GM18499 (cell line): ENCODE data around the gene SMYD2.

Source experiments
- ATAC-seq: cut with Tn5 transposase; IDR thresholded peaks from one replicate; pipeline ENCODE4 v1.9.1; 2021; ENCODE audit warnings: moderate number of reproducible peaks; ENCODE audit not compliant: insufficient read depth, unreplicated experiment

Gene SMYD2

DNA sequence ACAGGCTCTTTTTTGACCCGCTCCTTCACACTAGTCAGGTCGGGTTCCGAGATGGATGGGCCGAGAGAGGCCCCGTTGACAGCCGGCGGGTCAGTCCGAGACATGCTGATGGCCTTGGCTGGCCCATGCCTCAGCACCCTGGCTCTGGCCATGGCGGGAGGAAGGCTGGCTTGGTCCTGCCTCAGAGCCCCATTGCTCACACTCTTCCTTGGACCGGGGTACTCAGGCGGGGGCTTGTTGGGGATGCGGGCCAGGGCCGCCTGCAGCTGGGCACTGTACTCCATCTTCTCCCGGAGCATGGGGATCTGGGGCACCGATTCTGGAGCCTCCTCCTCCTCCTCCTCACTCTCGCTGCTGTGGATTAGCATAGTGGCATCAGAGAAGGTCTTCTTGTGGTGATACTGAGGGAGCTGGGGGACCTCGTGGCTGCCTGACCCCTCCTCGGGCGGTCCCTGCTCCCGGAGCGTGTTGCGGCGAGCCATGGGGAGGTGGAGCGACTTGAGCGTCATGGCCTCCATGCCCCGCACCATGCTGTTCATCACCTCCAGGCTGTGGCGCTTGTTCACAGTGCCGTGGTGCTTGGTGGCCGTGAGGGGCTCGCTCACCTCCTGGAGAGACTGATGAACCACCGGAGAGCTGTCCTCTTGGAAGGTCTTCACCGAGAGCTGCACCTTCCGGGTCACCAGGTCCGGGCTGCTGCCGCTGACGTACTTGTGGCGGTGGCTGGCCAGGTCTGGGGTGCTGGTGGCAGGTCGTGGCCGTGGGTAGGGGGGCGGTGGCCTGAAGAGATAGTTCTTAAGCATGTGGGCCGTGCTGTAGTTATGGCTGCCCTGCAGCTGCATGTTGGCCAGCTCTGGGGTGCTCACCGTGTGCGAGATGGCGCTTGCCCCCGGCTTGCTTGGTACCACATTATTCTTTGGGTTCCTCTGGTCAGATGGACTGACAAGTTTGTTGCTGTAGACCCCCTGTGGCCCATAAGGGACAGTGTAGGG, 102.7 kb downstream of the SMYD2 start:
- ATAC-seq: no peak

DNA sequence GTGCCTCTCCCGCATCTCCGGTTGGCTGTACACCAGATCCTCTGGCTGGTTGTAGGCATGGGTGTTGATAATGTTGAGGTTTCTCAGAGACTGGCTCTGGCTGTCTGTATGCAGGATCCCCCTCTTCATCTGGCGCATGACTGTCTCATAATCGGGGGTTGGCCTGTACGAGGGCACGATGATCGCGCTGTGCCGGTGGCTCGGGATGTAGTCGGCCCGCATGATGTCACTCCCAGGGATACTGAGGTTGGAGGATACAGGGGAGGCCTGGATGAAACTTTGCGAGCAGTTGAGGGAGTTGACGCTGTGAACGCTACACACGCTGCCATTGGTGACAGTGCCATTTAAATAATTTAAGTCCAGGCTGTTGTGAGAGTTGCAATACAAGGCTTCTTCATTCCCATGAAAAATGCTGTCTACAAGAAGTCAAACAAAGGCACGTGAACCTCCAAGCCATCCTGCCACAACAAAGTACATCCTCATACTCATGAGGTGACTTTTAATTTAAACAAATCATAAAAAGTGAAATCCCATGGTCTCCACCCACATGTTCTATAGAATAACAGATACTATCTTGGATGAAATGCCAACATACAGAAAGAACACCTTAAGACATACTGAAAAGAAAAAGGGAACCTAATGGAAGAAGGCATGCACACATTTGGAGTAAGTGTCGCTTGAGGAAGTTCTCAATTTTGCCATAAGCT, 103.6 kb downstream of the SMYD2 start:
- no peak for ATAC-seq

DNA sequence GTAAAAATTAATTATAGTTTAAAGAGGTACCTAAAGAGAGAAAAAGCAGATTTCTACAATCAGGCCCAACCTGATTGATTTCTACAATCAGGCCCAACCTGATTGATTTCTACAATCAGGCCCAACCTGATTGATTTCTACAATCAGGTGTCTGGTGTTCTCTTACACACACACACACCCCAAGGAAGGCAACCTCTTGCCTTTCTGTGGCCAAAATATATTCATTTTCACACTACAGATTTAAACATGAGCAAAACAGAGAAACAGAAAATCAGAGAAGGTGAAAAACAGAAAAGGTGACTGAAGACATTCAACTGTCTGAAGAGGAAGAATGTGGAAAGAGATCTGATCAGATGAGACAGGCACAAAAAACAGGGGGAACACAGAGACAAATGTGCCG, 104.5 kb downstream of the SMYD2 start:
- ATAC-seq: no peak

DNA sequence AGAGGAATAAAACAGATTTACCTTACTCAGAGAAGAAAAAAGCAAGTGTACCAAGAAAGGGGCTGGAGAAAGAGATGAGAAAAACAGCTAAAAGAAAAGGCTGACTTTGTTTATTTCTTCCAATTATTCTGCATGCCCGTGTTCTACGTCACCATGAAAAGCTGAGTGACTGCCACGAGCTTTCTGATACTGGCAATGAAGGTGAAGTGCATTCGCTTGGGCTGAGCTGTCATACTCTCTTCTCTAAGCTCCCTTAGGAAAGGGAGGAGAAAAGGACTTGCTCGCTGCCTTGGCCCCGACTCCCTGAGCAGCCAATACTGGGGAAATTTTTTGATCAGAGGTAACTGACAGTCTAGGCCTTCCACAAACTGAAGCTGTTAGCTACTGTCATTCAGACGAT, 105.4 kb downstream of the SMYD2 start:
- no peak for ATAC-seq
